Endothelial cell of umbilical vein (primary cell): Measurements from ENCODE around the gene FOXE1. TPM values are rescaled to one million over a fixed set of nuclear protein-coding genes. Genes with fewer than 3 reads are reported as not detected.

ENCODE experiments used
- BruUV-seq: library from RNA; stranded (reverse); fragments of 400-500 nt; replicated peaks from 2 replicates; lab custom pipeline; 2021; lab: Mats Ljungman, UMichigan
- CTCF ChIA-PET: fragments of 300-600, 350-600 bp; sonication (Branson Sonifier 250); formaldehyde crosslinking; loops from one replicate; lab custom pipeline; 2021; ENCODE audit warnings: antibody characterized with exemption, inconsistent platforms; lab: Charles Lee
- POLR2A ChIA-PET: fragments of 300-600, 350-600 bp; sonication (Branson Sonifier 250); formaldehyde crosslinking; loops from one replicate; lab custom pipeline; 2021; ENCODE audit warnings: antibody characterized with exemption, inconsistent platforms; lab: Charles Lee
- DNase-seq: peaks from one replicate; pipeline ENCODE4 v3.0.0-alpha.2; 2011; ENCODE audit warnings: low read depth, low spot score
- FAIRE-seq: peaks from 2 replicates; lab custom pipeline; 2011; peaks lifted over from hg19 to GRCh38; lab: Jason Lieb, UNC
- H2AFZ ChIP-seq: 2 replicates; pipeline ENCODE4 v1.6.0; 2012; ENCODE audit warnings: low read depth, low read length, control low read depth, inconsistent platforms
- H3K27ac ChIP-seq: 2 replicates; pipeline ENCODE4 v1.5.1; 2011; ENCODE audit warnings: low read depth, mild to moderate bottlenecking, control low read depth, low read length, moderate library complexity; ENCODE audit not compliant: insufficient read depth
- H3K27me3 ChIP-seq, 2 experiments: 2 replicates each; pipeline versions ENCODE4 v1.6.0 to v1.6.1; 2011; ENCODE audit warnings: low read length in 2 of 2, mixed read lengths in 1 of 2; ENCODE audit not compliant: control insufficient read depth in 2 of 2, insufficient read depth in 2 of 2
- H3K36me3 ChIP-seq, 2 experiments: 2 replicates in 1 of 2; 3 replicates in 1 of 2; pipeline ENCODE4 v1.5.1; 2011; ENCODE audit warnings: low read length in 2 of 2, mild to moderate bottlenecking in 1 of 2, moderate library complexity in 1 of 2; ENCODE audit not compliant: control insufficient read depth in 2 of 2, insufficient read depth in 2 of 2; ENCODE audit errors: extremely low read depth in 1 of 2
- H3K4me1 ChIP-seq: 3 replicates; pipeline ENCODE4 v1.5.1; 2011; ENCODE audit warnings: mild to moderate bottlenecking, low read length; ENCODE audit not compliant: control insufficient read depth, insufficient read depth; ENCODE audit errors: extremely low read depth
- H3K4me2 ChIP-seq: 2 replicates; pipeline ENCODE4 v1.6.1; 2011; ENCODE audit warnings: low read length, control low read depth, mixed read lengths; ENCODE audit not compliant: insufficient read depth
- H3K4me3 ChIP-seq, 3 experiments: fragments of 200-600 bp in 1 of 3; sonication (generic), shearing (Covaris generic) in 1 of 3; replicated peaks in 1 of 3; 2 replicates each; pipeline ENCODE4 v1.5.1; 2011 to 2016; ENCODE audit warnings: control low read depth in 3 of 3, low read length in 3 of 3, mild to moderate bottlenecking in 2 of 3, inconsistent platforms in 1 of 3, low read depth in 1 of 3, moderate library complexity in 1 of 3; ENCODE audit not compliant: insufficient read depth in 1 of 3
- H3K79me2 ChIP-seq: 2 replicates; pipeline ENCODE4 v1.6.0; 2012; ENCODE audit warnings: low read length, inconsistent platforms; ENCODE audit not compliant: control insufficient read depth, insufficient read depth
- H3K9ac ChIP-seq: replicated peaks from 2 replicates; pipeline ENCODE3; 2011; ENCODE audit warnings: low read length, control low read depth; ENCODE audit not compliant: insufficient read depth; ENCODE audit errors: extremely low read depth
- H3K9me1 ChIP-seq: replicated peaks from 3 replicates; pipeline ENCODE4 v1.6.0; 2011; ENCODE audit warnings: mild to moderate bottlenecking, low read length; ENCODE audit not compliant: control insufficient read depth, insufficient read depth; ENCODE audit errors: extremely low read depth
- H3K9me3 ChIP-seq: replicated peaks from 2 replicates; pipeline ENCODE4 v1.5.1; 2012; ENCODE audit warnings: low read length, inconsistent platforms; ENCODE audit not compliant: control insufficient read depth, insufficient read depth
- H4K20me1 ChIP-seq: replicated peaks from 2 replicates; pipeline ENCODE3; 2011; ENCODE audit warnings: mild to moderate bottlenecking, low read length; ENCODE audit not compliant: control insufficient read depth, insufficient read depth; ENCODE audit errors: extremely low read depth
- EZH2 ChIP-seq: IDR thresholded peaks from 2 replicates; pipeline ENCODE4 v1.6.1; 2012; ENCODE audit warnings: borderline replicate concordance, low read depth, mild to moderate bottlenecking, moderate library complexity, low read length, inconsistent platforms; ENCODE audit not compliant: severe bottlenecking
- FOS ChIP-seq: IDR thresholded peaks from 2 replicates; pipeline ENCODE4 v1.6.1; 2011; ENCODE audit warnings: mild to moderate bottlenecking, low read length, moderate library complexity, borderline replicate concordance; ENCODE audit not compliant: insufficient read depth
- GATA2 ChIP-seq: IDR thresholded peaks from 2 replicates; pipeline ENCODE4 v1.7.0; 2011; ENCODE audit warnings: low read depth, mild to moderate bottlenecking, moderate library complexity, mixed read lengths, low read length; ENCODE audit not compliant: insufficient read length, insufficient read depth
- JUN ChIP-seq: IDR thresholded peaks from 2 replicates; pipeline ENCODE4 v1.6.1; 2011; ENCODE audit warnings: borderline replicate concordance, low read depth; ENCODE audit not compliant: insufficient read length, insufficient read depth
- MYC ChIP-seq: IDR thresholded peaks from one replicate; pipeline ENCODE4 v1.6.1; 2011; ENCODE audit warnings: mild to moderate bottlenecking, low read depth, low read length
- POLR2A ChIP-seq: IDR thresholded peaks from 2 replicates; pipeline ENCODE4 v1.6.1; 2012; ENCODE audit warnings: low read depth, mild to moderate bottlenecking, control low read depth, low read length
- POLR2AphosphoS5 ChIP-seq: IDR thresholded peaks from 2 replicates; pipeline ENCODE4 v1.6.1; 2012; ENCODE audit warnings: low read depth, mild to moderate bottlenecking, control low read depth, low read length, moderate library complexity; ENCODE audit not compliant: insufficient read depth
- dilution Hi-C: fragments of 300-500 bp; cut with MboI; formaldehyde crosslinking; loops from one replicate; pipeline ENCODE4 v1.15.0; 2019; ENCODE audit warnings: low sequenced_read_pairs; ENCODE audit not compliant: extremely low pct_ligation_motif_present
- intact Hi-C: fragments of 100-400 bp; cut with micrococcal nuclease; formaldehyde crosslinking; loops from one replicate; pipeline ENCODE4 v1.10.0; 2022
- polyA plus RNA-seq, 4 experiments: library from polyadenylated mRNA; depleted of rRNA in 3 of 4; stranded (reverse) in 3 of 4; unstranded in 1 of 4; fragments of >200 nt; gene quantifications; 2 replicates each; pipeline versions ENCODE4 v1.2.1 to v1.2.3, GENCODE V29; 2011 to 2012; ENCODE audit warnings: missing spikeins in 1 of 4
- total RNA-seq: library from RNA; stranded (reverse); gene quantifications from 2 replicates; pipeline ENCODE4 v1.2.3, GENCODE V29; 2021
- TF ChIP-seq, protein P1 (sequence below): IDR thresholded peaks from 2 replicates; pipeline ENCODE4 v1.6.1; 2011; ENCODE audit not compliant: insufficient read depth, insufficient read length
- TF ChIP-seq, protein P2 (sequence below), 2 donors: IDR thresholded peaks; 1 replicate in 1 of 2; 2 replicates in 1 of 2; pipeline ENCODE4 v1.5.1; 2011; ENCODE audit warnings: low read length in 2 of 2, mild to moderate bottlenecking in 2 of 2, moderate library complexity in 2 of 2, control low read depth in 1 of 2, inconsistent platforms in 1 of 2, low read depth in 1 of 2; ENCODE audit not compliant: insufficient read depth in 1 of 2; ENCODE audit errors: extremely low read depth in 1 of 2

FOXE1 gene
- total and polyA plus RNA-seq, 2 donors (not counting 3 experiments of a cell fraction or from before 2014, with no cell fraction given), result not detected

DNA sequence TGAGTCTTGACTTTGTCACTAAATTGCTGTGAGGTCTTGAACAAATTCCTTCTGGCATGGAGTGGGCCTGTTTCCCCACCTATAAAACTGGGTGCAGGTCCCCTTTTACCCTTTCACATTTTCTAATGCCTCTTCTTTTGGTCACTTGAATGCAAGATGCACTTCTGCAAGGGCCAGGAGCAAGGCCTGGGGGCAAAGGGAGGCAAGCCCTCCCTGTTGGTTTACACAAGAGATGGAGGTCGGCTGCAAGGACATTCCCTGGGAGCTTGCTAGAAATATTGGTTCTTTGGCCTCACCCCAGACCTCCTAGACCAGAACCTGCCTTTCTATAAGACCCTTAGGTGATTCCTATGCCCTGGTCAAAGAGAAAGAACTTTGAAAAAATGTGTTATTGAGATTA lies 5.8 kb downstream of the FOXE1 start:
- peaks cover 71 to 89% of the 10 kb centered on the region in 2 experiments for H3K27me3 ChIP-seq
- ChIA-PET CTCF (interaction anchor here (1.2 to 1.3 kb wide), 2 partner anchors 43 kb away, joined by 3 read pairs; no protein-coding TSS in a partner anchor), POLR2A (no interaction called here)
- no peaks in the 10 kb centered on the region for H3K9me1 ChIP-seq
- no peaks in the 10 kb centered on the region for H3K79me2 ChIP-seq
- H2AFZ ChIP-seq, result no peak overlapping the region
- no peak overlapping the region for H3K4me2 ChIP-seq
- no peak overlapping the region for H3K4me3 ChIP-seq
- H4K20me1 ChIP-seq, result no peaks in the 10 kb centered on the region
- H3K27ac ChIP-seq, result no peak overlapping the region
- BruUV-seq, result no TSS peak
- DNase-seq (no peak), FAIRE-seq (no peak)
- intact Hi-C loops, result no loop called here
- no peaks in the 10 kb centered on the region for H3K9me3 ChIP-seq
- dilution Hi-C loops, result no loop called here
- TF ChIP-seq JUN (no peak), EZH2 (no peak), POLR2A (no peak), MYC (no peak), FOS (no peak), POLR2AphosphoS5 (no peak), GATA2 (no peak)
- TF ChIP-seq, protein P1, sequence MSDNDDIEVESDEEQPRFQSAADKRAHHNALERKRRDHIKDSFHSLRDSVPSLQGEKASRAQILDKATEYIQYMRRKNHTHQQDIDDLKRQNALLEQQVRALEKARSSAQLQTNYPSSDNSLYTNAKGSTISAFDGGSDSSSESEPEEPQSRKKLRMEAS, result no peak
- TF ChIP-seq, protein P2, sequence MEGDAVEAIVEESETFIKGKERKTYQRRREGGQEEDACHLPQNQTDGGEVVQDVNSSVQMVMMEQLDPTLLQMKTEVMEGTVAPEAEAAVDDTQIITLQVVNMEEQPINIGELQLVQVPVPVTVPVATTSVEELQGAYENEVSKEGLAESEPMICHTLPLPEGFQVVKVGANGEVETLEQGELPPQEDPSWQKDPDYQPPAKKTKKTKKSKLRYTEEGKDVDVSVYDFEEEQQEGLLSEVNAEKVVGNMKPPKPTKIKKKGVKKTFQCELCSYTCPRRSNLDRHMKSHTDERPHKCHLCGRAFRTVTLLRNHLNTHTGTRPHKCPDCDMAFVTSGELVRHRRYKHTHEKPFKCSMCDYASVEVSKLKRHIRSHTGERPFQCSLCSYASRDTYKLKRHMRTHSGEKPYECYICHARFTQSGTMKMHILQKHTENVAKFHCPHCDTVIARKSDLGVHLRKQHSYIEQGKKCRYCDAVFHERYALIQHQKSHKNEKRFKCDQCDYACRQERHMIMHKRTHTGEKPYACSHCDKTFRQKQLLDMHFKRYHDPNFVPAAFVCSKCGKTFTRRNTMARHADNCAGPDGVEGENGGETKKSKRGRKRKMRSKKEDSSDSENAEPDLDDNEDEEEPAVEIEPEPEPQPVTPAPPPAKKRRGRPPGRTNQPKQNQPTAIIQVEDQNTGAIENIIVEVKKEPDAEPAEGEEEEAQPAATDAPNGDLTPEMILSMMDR (IDR thresholded peaks at IDR 0.05; ENCODE audit: extremely low read depth in 1 of 2, insufficient read depth in 1 of 2, low read depth in 1 of 2, low read length in 2 of 2), result no peak
- no peaks in the 10 kb centered on the region for H3K36me3 ChIP-seq
- no peak overlapping the region for H3K9ac ChIP-seq
- H3K4me1 ChIP-seq, result no peaks in the 10 kb centered on the region
